Ishikawa (cell line): ENCODE data around the gene SLC2A8.

Source experiments
- CEBPB ChIP-seq: IDR thresholded peaks from 2 replicates; pipeline ENCODE4 v1.6.1; 2012
- CREB1 ChIP-seq: IDR thresholded peaks from 2 replicates; pipeline ENCODE4 v1.6.1; 2012; ENCODE audit warnings: low read depth
- EGR1 ChIP-seq: IDR thresholded peaks from 2 replicates; pipeline ENCODE4 v1.6.1; 2012
- EP300 ChIP-seq: IDR thresholded peaks from 2 replicates; pipeline ENCODE4 v1.6.1; 2012; ENCODE audit warnings: borderline replicate concordance
- FOXM1 ChIP-seq: IDR thresholded peaks from 2 replicates; pipeline ENCODE4 v1.6.1; 2012; ENCODE audit warnings: low read depth, borderline replicate concordance
- NFIC ChIP-seq: IDR thresholded peaks from 2 replicates; pipeline ENCODE4 v1.6.1; 2012
- RAD21 ChIP-seq: IDR thresholded peaks from 2 replicates; pipeline ENCODE4 v1.6.1; 2012; ENCODE audit warnings: low read depth
- TAF1 ChIP-seq: IDR thresholded peaks from 2 replicates; pipeline ENCODE4 v1.6.1; 2012; ENCODE audit warnings: low read depth, mild to moderate bottlenecking
- TCF12 ChIP-seq: IDR thresholded peaks from 2 replicates; pipeline ENCODE4 v1.6.1; 2012; ENCODE audit warnings: low read depth
- TEAD4 ChIP-seq: IDR thresholded peaks from 2 replicates; pipeline ENCODE4 v1.6.1; 2012
- YY1 ChIP-seq: IDR thresholded peaks from 2 replicates; pipeline ENCODE4 v1.6.1; 2012; ENCODE audit warnings: low read depth
- ZBTB7A ChIP-seq: IDR thresholded peaks from 2 replicates; pipeline ENCODE4 v1.6.1; 2012; ENCODE audit warnings: low read depth
- TF ChIP-seq, protein P1 (sequence below): IDR thresholded peaks from 2 replicates; pipeline ENCODE4 v1.6.1; 2012
- TF ChIP-seq, protein P2 (sequence below): IDR thresholded peaks from 2 replicates; pipeline ENCODE4 v1.6.1; 2012
- TF ChIP-seq, protein P3 (sequence below): IDR thresholded peaks from 2 replicates; pipeline ENCODE4 v1.6.1; 2012; ENCODE audit warnings: low read depth, mild to moderate bottlenecking

The SLC2A8 gene

DNA sequence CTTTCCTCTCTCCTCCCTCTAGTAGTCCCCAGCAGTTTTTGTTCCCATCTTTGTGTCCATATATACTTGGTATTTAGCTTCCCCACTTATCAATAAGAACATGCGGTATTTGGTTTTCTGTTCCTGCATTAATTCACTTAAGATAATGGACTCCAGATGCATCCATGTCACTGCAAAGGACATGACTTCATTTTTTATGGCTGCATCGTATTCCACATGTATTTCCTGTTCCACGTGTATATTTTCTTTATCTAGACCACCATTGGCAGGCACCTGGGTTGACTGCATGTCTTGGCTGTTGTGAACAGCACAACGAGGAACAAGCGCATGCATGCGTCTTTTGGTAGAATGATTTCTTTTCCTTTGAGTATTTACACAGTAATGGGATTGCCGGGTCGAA is 33.4 kb downstream of the SLC2A8 start:
- TF ChIP-seq CREB1 (no peak), EP300 (no peak), NFIC (no peak), TCF12 (no peak), RAD21 (no peak), CEBPB (no peak), EGR1 (no peak), YY1 (no peak), TEAD4 (no peak), TAF1 (no peak), ZBTB7A (no peak), FOXM1 (no peak)
- TF ChIP-seq, protein P1, sequence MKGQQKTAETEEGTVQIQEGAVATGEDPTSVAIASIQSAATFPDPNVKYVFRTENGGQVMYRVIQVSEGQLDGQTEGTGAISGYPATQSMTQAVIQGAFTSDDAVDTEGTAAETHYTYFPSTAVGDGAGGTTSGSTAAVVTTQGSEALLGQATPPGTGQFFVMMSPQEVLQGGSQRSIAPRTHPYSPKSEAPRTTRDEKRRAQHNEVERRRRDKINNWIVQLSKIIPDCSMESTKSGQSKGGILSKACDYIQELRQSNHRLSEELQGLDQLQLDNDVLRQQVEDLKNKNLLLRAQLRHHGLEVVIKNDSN, result no peak
- TF ChIP-seq, protein P2, sequence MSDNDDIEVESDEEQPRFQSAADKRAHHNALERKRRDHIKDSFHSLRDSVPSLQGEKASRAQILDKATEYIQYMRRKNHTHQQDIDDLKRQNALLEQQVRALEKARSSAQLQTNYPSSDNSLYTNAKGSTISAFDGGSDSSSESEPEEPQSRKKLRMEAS, result no peak
- TF ChIP-seq, protein P3, sequence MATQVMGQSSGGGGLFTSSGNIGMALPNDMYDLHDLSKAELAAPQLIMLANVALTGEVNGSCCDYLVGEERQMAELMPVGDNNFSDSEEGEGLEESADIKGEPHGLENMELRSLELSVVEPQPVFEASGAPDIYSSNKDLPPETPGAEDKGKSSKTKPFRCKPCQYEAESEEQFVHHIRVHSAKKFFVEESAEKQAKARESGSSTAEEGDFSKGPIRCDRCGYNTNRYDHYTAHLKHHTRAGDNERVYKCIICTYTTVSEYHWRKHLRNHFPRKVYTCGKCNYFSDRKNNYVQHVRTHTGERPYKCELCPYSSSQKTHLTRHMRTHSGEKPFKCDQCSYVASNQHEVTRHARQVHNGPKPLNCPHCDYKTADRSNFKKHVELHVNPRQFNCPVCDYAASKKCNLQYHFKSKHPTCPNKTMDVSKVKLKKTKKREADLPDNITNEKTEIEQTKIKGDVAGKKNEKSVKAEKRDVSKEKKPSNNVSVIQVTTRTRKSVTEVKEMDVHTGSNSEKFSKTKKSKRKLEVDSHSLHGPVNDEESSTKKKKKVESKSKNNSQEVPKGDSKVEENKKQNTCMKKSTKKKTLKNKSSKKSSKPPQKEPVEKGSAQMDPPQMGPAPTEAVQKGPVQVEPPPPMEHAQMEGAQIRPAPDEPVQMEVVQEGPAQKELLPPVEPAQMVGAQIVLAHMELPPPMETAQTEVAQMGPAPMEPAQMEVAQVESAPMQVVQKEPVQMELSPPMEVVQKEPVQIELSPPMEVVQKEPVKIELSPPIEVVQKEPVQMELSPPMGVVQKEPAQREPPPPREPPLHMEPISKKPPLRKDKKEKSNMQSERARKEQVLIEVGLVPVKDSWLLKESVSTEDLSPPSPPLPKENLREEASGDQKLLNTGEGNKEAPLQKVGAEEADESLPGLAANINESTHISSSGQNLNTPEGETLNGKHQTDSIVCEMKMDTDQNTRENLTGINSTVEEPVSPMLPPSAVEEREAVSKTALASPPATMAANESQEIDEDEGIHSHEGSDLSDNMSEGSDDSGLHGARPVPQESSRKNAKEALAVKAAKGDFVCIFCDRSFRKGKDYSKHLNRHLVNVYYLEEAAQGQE, result no peak

DNA sequence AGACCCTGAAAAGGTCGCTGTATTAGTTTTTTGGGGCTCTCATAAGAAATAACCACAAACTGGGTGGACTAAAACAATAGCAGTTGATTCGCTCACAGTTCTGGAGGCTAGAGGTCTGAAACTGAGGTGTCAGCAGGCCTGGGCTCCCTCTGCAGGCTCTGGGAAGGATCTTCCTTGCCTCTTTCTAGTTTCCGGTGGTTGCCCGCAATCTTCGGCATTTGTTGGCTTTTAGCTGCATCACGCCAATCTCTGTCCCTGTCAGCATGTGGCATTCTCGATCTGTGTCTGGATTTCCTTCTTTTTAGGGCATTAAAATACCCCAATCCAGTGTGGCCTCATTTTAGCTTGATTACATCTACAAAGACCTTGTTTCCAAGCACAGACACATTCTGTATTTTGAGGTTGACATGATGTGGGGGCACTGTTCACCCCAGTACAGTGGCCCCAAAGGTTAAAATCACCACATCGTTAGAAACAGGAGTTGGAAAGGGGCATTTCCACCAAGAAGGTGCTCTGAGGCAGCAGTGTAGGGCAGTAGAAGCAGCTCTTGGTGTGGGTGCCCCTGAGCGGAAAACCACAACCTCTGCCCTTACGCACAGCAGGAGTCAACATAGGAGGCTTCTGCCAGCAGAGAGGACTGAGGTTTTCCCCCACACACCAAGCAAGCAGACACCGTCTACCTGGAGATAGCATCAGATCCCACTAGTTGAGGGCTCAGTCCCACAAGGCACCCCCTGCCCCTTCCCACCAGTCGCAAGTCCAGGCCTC is 40.7 kb downstream of the SLC2A8 start:
- TF ChIP-seq CREB1, result no peak
- TF ChIP-seq EP300, result no peak
- TF ChIP-seq EGR1, result no peak
- TF ChIP-seq, protein P2, result no peak
- TF ChIP-seq TCF12, result no peak
- TF ChIP-seq FOXM1, result no peak
- TF ChIP-seq TAF1, result no peak
- TF ChIP-seq, protein P1, result no peak

DNA sequence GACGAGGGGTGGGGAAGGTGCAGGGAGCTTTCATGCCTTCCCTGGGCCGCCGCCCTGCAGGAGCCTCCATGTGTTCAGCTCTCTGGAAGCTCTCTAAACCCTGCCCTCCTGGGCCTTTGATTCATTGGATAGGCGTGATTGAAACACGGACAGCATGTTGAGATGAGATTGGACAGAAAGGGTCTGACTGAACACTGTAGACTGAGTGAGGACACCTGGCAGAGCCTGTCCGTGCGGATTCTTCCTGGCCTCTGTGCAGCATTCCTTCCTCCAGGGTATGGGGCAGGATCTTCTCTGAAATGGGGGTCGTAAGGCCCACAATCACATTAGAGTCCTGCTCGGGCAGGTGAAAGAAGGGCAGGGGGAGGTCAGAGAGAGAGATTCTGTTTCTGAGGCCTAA is 41.4 kb downstream of the SLC2A8 start:
- TF ChIP-seq YY1, result no peak
- TF ChIP-seq EGR1, result no peak
- TF ChIP-seq CEBPB, result no peak
- TF ChIP-seq, protein P2, result no peak
- TF ChIP-seq, protein P3, result no peak
- TF ChIP-seq, protein P1, result no peak
- no peak for TF ChIP-seq TEAD4
- no peak for TF ChIP-seq CREB1
- no peak for TF ChIP-seq EP300
- no peak for TF ChIP-seq FOXM1
- TF ChIP-seq RAD21, result no peak
- TF ChIP-seq TAF1, result no peak
- no peak for TF ChIP-seq TCF12
- TF ChIP-seq NFIC, result no peak
- no peak for TF ChIP-seq ZBTB7A

DNA sequence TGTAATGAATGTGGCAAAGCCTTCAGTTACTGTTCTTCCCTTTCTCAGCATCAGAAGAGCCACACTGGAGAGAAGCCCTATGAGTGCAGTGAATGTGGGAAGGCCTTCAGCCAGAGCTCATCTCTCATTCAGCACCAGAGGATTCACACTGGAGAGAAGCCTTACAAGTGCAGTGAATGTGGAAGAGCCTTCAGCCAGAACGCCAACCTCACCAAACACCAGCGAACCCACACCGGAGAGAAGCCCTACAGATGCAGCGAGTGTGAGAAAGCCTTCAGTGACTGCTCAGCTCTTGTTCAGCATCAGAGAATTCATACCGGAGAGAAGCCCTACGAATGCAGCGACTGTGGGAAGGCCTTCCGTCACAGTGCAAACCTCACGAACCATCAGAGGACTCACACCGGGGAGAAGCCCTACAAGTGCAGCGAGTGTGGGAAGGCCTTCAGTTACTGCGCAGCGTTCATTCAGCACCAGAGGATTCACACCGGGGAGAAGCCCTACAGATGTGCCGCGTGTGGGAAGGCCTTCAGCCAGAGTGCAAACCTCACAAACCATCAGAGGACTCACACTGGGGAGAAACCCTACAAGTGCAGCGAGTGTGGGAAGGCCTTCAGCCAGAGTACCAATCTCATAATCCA is 47.4 kb downstream of the SLC2A8 start:
- TF ChIP-seq NFIC (no peak), ZBTB7A (no peak), TAF1 (no peak), EP300 (peak; percentile 15; the same call in 1 of the 2 replicates), CREB1 (no peak), RAD21 (no peak), CEBPB (no peak)
- TF ChIP-seq, protein P1, result no peak; the same call in 1 of the 2 replicates
